Vein endothelial cell (primary cell): ENCODE data around the gene ATOH1. TPM values are rescaled to one million over a fixed set of nuclear protein-coding genes. Genes with fewer than 3 reads are reported as not detected.

Source experiments
- small RNA-seq: library from RNA; depleted of rRNA; stranded (forward); fragments of <200 nt; gene quantifications from one replicate; pipeline ENCODE3, GENCODE V24; 2012
- total RNA-seq: library from RNA; depleted of rRNA; stranded (reverse); fragments of >200 nt; gene quantifications from 2 replicates; pipeline ENCODE4 v1.2.3, GENCODE V29; 2012

ATOH1 gene, protein sequence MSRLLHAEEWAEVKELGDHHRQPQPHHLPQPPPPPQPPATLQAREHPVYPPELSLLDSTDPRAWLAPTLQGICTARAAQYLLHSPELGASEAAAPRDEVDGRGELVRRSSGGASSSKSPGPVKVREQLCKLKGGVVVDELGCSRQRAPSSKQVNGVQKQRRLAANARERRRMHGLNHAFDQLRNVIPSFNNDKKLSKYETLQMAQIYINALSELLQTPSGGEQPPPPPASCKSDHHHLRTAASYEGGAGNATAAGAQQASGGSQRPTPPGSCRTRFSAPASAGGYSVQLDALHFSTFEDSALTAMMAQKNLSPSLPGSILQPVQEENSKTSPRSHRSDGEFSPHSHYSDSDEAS
- not detected in 2 replicates for total RNA-seq

GRCh38 chr4:93828332-93828994 lies at the start of gene ATOH1:
Gene ATOH1 (plus strand): TSS chr4:93828753. CDS start chr4:93828927, 174 bp downstream.

Small RNA genes lying within 50 kb of the gene (small RNA-seq; reads per million reads assigned to genes)
- not detected for gene RNA5SP164
